Endothelial cell of coronary artery (primary cell): Measurements from ENCODE around the gene RAB40B. TPM values are rescaled to one million over a fixed set of nuclear protein-coding genes. Genes with fewer than 3 reads are reported as not detected.

Experiments used
- total RNA-seq: library from RNA; depleted of rRNA; stranded (reverse); fragments of >200 nt; gene quantifications from 2 replicates; pipeline ENCODE4 v1.2.3, GENCODE V29; 2014

RAB40B gene
- total RNA-seq, result 7.0 and 7.6 TPM in 2 replicates

GRCh38 chr17:82698065-82698973 lies at the start of gene RAB40B:
Gene RAB40B, minus strand, starts transcription at chr17:82698698. Its CDS starts 102 bp downstream, at chr17:82698596.

GRCh38 chr17:82734987-82735866 lies 36.7 kb upstream of the RAB40B start, which contains the start of gene FN3K:
Gene FN3K, plus strand, starts transcription at chr17:82735615. Its CDS starts 22 bp downstream, at chr17:82735637.

GRCh38 chr17:82716203-82717010 lies 17.9 kb upstream of the RAB40B start, which contains the start of gene FN3KRP:
Gene FN3KRP, plus strand, starts transcription at chr17:82716706. Its CDS starts 50 bp downstream, at chr17:82716756.

GRCh38 chr17:82648165-82648668 lies 50.3 kb downstream of the RAB40B start, which contains the start of gene WDR45B:
Gene WDR45B, minus strand, starts transcription at chr17:82648444. Its CDS starts 104 bp downstream, at chr17:82648340.

Other genes starting within 250 kb of the RAB40B start
- 37.1 and 46.6 TPM in 2 replicates for gene CYBC1, start 247.9 kb downstream of the RAB40B start, total RNA-seq
- gene NARF, start 240.0 kb downstream of the RAB40B start, total RNA-seq, result 55.1 and 69.7 TPM in 2 replicates
- 25.1 and 36.5 TPM in 2 replicates for gene FOXK2, start 179.0 kb downstream of the RAB40B start, total RNA-seq
- 54.1 and 56.2 TPM in 2 replicates for gene WDR45B, start 50.3 kb downstream of the RAB40B start, total RNA-seq
- 17.7 and 21.6 TPM in 2 replicates for gene FN3KRP, start 18.0 kb upstream of the RAB40B start, total RNA-seq
- gene FN3K, start 36.9 kb upstream of the RAB40B start, total RNA-seq, result 2.9 and 5.4 TPM in 2 replicates
- gene TBCD, start 53.4 kb upstream of the RAB40B start, total RNA-seq, result 43.6 and 51.3 TPM in 2 replicates
- 0.09 TPM in 2 replicates for gene ZNF750, start 141.3 kb upstream of the RAB40B start, total RNA-seq